GM21526 (cell line): ENCODE measurements around the gene HDLBP.

Experiments used
- ATAC-seq: cut with Tn5 transposase; IDR thresholded peaks from one replicate; pipeline ENCODE4 v1.9.1; 2021; ENCODE audit warnings: moderate library complexity; ENCODE audit not compliant: unreplicated experiment, low FRiP score

HDLBP gene

GRCh38 chr2:241182531-241183133 is 132.8 kb downstream of the HDLBP start:
- ATAC-seq: no peak

GRCh38 chr2:241182126-241182525 is 133.3 kb downstream of the HDLBP start:
- no peak for ATAC-seq

GRCh38 chr2:241180495-241180894 is 135.0 kb downstream of the HDLBP start:
- no peak for ATAC-seq

GRCh38 chr2:241179899-241180298 is 135.6 kb downstream of the HDLBP start:
- ATAC-seq: no peak

GRCh38 chr2:241178961-241179360 is 136.5 kb downstream of the HDLBP start:
- ATAC-seq: no peak

GRCh38 chr2:241177526-241178334 is 137.7 kb downstream of the HDLBP start:
- ATAC-seq: no peak
